IPS DF 4.7 (cell line): ENCODE measurements around the gene MLST8.
"Not testable (repeated sequence)": the region's sequence is repeated elsewhere in the genome, so short reads cannot be mapped to it uniquely, and the experiment has no call there.

Experiments
- DNase-seq: peaks from one replicate; pipeline ENCODE4 v3.0.0-alpha.2; 2013; ENCODE audit warnings: low spot score; ENCODE audit errors: extremely low read depth

The MLST8 gene

GRCh38 chr16:2244926-2245795 is 39.9 kb downstream of the MLST8 start:
- DNase-seq = no peak

GRCh38 chr16:2246301-2246885 is 41.1 kb downstream of the MLST8 start:
- no peak for DNase-seq

- no peak for DNase-seq
Observed at GRCh38 chr16:2250652-2251295, 45.5 kb downstream of the MLST8 start.

- peak; percentile 69 for DNase-seq
Observed at GRCh38 chr16:2251296-2252111, 46.2 kb downstream of the MLST8 start, which contains the start of gene ECI1. Gene ECI1, minus strand, starts transcription at chr16:2251587. Its CDS starts 21 bp downstream, at chr16:2251566.

GRCh38 chr16:2252806-2253148 is 47.5 kb downstream of the MLST8 start:
- no peak for DNase-seq

GRCh38 chr16:2253293-2253692 is 48.0 kb downstream of the MLST8 start:
- no peak for DNase-seq

GRCh38 chr16:2256531-2257140 is 51.4 kb downstream of the MLST8 start:
- DNase-seq = no peak

- no peak for DNase-seq
Observed at GRCh38 chr16:2257726-2258125, 52.5 kb downstream of the MLST8 start.

GRCh38 chr16:2258530-2258929 is 53.3 kb downstream of the MLST8 start:
- DNase-seq = not testable (repeated sequence)
